Kasumi-1 (cell line): ENCODE measurements around the gene MEIS2.
A peak's percentile ranks its signal among the peaks of the same experiment; 100 is the strongest.

Source experiments
- DNase-seq, 2 experiments: peaks; one replicate each; lab custom pipeline; 2025; lab: John Stamatoyannopoulos, UW

MEIS2 gene

GRCh38 chr15:37100109-37100965 is at the start of gene MEIS2:
MEIS2 (minus strand) TSS chr15:37100549; CDS start chr15:37099466, 1,083 bp downstream.
- peak; percentile 75 to 80 for DNase-seq

- no peak for DNase-seq
Measured at GRCh38 chr15:37149146-37149545, 48.8 kb upstream of the MEIS2 start.

GRCh38 chr15:37148714-37149113 is 48.4 kb upstream of the MEIS2 start:
- no peak for DNase-seq

GRCh38 chr15:37143351-37143750 is 43.0 kb upstream of the MEIS2 start:
- no peak for DNase-seq

GRCh38 chr15:37142371-37142770 is 42.0 kb upstream of the MEIS2 start:
- DNase-seq = no peak

- DNase-seq = no peak
Measured at GRCh38 chr15:37140531-37141058, 40.2 kb upstream of the MEIS2 start.

- no peak for DNase-seq
Measured at GRCh38 chr15:37138591-37139215, 38.4 kb upstream of the MEIS2 start.

GRCh38 chr15:37137221-37137620 is 36.9 kb upstream of the MEIS2 start:
- no peak for DNase-seq

- no peak for DNase-seq
Measured at GRCh38 chr15:37136666-37137065, 36.3 kb upstream of the MEIS2 start.

- DNase-seq = peak; percentile 8 to 16
Measured at GRCh38 chr15:37135225-37135624, 34.9 kb upstream of the MEIS2 start.

- DNase-seq = peak; percentile 6 to 10
Measured at GRCh38 chr15:37134699-37135131, 34.4 kb upstream of the MEIS2 start.

GRCh38 chr15:37134244-37134643 is 33.9 kb upstream of the MEIS2 start:
- DNase-seq = no peak

- peak; percentile 3 to 30 for DNase-seq
Measured at GRCh38 chr15:37133602-37134001, 33.3 kb upstream of the MEIS2 start.

- DNase-seq = no peak
Measured at GRCh38 chr15:37132826-37133417, 32.6 kb upstream of the MEIS2 start.

GRCh38 chr15:37131621-37132020 is 31.3 kb upstream of the MEIS2 start:
- no peak for DNase-seq

- no peak for DNase-seq
Measured at GRCh38 chr15:37130356-37130755, 30.0 kb upstream of the MEIS2 start.

GRCh38 chr15:37125143-37125542 is 24.8 kb upstream of the MEIS2 start:
- DNase-seq = no peak

GRCh38 chr15:37124331-37124730 is 24.0 kb upstream of the MEIS2 start:
- DNase-seq = no peak

- no peak for DNase-seq
Measured at GRCh38 chr15:37122703-37123102, 22.4 kb upstream of the MEIS2 start.

GRCh38 chr15:37121492-37121891 is 21.1 kb upstream of the MEIS2 start:
- no peak for DNase-seq

GRCh38 chr15:37117030-37117429 is 16.7 kb upstream of the MEIS2 start:
- no peak for DNase-seq

GRCh38 chr15:37115538-37115937 is 15.2 kb upstream of the MEIS2 start:
- no peak for DNase-seq
